ENCODE results near the gene OTOA. TPM values are rescaled to one million over a fixed set of nuclear protein-coding genes. Genes with fewer than 3 reads are reported as not detected.

The OTOA gene
- total and polyA plus RNA-seq, 2 of the 13 experiments (the other 11 are each of a cell fraction or from before 2014, with no cell fraction given) = 0.05 to 0.15 TPM

DNA sequence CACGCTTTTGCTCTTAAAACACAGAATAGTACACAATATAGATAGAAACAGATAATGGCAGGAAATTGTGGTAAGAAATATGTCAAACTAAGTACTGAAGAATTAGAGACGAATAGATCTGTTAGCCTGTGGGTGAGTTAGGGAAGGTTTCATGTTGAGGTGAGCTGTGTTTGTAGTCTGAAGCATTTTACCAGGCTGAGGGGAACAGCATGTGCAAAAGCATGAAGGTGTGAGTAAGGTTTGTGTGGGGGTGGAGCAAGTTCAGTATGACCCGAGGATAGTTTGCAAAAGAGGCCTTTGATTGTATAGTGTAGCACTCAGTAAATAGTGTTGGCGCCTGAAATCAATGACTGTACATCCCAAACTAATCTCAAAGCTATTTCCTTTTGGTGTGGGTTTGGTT, 25.2 kb upstream of the OTOA start (continued):
- TF ChIP-seq FOXJ3 (CRISPR knock-in tag; IDR thresholded peaks at IDR 0.05; ENCODE audit: borderline replicate concordance) (peak; percentile 63; the same call in 1 of the 2 replicates), CEBPB (IDR thresholded peaks at IDR 0.05; ENCODE audit: borderline replicate concordance, low read depth, low read length) (0 out of 2 replicates have a peak, but pooled peaks have one; percentile 35), TBX3 (IDR thresholded peaks at IDR 0.05; ENCODE audit: borderline replicate concordance) (peak; percentile 95), SCMH1 (CRISPR knock-in tag; IDR thresholded peaks at IDR 0.05; ENCODE audit: borderline replicate concordance) (no peak), HNF4G (IDR thresholded peaks at IDR 0.05; ENCODE audit: borderline replicate concordance, low read depth, low read length) (peak; percentile 60; the same call in 1 of the 2 replicates), HNF4G (CRISPR knock-in tag; IDR thresholded peaks at IDR 0.05; ENCODE audit: borderline replicate concordance, low read depth) (no peak), SOX6 (IDR thresholded peaks at IDR 0.05) (no peak), SOX6 (CRISPR knock-in tag; IDR thresholded peaks at IDR 0.05) (peak; percentile 72), NR2F1 (CRISPR knock-in tag; IDR thresholded peaks at IDR 0.05) (0 out of 4 replicates have a peak, but pooled peaks of 1 of the 2 experiments have one; percentile 47), RBM22 (optimal IDR thresholded peaks at IDR 0.05; ENCODE audit: low read length) (peak; percentile 66), ZNF205 (CRISPR knock-in tag; IDR thresholded peaks at IDR 0.05) (peak; percentile 95), BHLHE40 (IDR thresholded peaks at IDR 0.05; ENCODE audit: low read length) (peak; percentile 56; the same call in 1 of the 2 replicates), ETV6 (CRISPR knock-in tag; conservative IDR thresholded peaks at IDR 0.05) (no peak), FOXA1 (IDR thresholded peaks at IDR 0.05) (peak; percentile 53; the same call in 1 of the 2 replicates), FOXA1 (CRISPR knock-in tag; IDR thresholded peaks at IDR 0.05) (peak; percentile 90), NFIC (IDR thresholded peaks at IDR 0.05; ENCODE audit: low read length) (peak; percentile 75), ZFP41 (CRISPR knock-in tag; IDR thresholded peaks at IDR 0.05; ENCODE audit: borderline replicate concordance) (no peak), ZFX (CRISPR knock-in tag; IDR thresholded peaks at IDR 0.05; ENCODE audit: low read depth) (no peak), CREB1 (IDR thresholded peaks at IDR 0.05) (no peak), CREB1 (CRISPR knock-in tag; IDR thresholded peaks at IDR 0.05) (peak; percentile 72), ZNF557 (CRISPR knock-in tag; IDR thresholded peaks at IDR 0.05) (0 out of 2 replicates have a peak, but pooled peaks have one; percentile 72), RAD21 (CRISPR knock-in tag; IDR thresholded peaks at IDR 0.05) (peak; percentile 38; the same call in 1 of the 2 replicates), ZSCAN20 (CRISPR knock-in tag; IDR thresholded peaks at IDR 0.05; ENCODE audit: borderline replicate concordance) (no peak), PITX1 (CRISPR knock-in tag; IDR thresholded peaks at IDR 0.05) (peak; percentile 87), ZNF878 (CRISPR knock-in tag; IDR thresholded peaks at IDR 0.05) (peak; percentile 74; the same call in 1 of the 2 replicates), HHEX (CRISPR knock-in tag; IDR thresholded peaks at IDR 0.05) (peak; percentile 95)
- TF ChIP-seq, protein P1, sequence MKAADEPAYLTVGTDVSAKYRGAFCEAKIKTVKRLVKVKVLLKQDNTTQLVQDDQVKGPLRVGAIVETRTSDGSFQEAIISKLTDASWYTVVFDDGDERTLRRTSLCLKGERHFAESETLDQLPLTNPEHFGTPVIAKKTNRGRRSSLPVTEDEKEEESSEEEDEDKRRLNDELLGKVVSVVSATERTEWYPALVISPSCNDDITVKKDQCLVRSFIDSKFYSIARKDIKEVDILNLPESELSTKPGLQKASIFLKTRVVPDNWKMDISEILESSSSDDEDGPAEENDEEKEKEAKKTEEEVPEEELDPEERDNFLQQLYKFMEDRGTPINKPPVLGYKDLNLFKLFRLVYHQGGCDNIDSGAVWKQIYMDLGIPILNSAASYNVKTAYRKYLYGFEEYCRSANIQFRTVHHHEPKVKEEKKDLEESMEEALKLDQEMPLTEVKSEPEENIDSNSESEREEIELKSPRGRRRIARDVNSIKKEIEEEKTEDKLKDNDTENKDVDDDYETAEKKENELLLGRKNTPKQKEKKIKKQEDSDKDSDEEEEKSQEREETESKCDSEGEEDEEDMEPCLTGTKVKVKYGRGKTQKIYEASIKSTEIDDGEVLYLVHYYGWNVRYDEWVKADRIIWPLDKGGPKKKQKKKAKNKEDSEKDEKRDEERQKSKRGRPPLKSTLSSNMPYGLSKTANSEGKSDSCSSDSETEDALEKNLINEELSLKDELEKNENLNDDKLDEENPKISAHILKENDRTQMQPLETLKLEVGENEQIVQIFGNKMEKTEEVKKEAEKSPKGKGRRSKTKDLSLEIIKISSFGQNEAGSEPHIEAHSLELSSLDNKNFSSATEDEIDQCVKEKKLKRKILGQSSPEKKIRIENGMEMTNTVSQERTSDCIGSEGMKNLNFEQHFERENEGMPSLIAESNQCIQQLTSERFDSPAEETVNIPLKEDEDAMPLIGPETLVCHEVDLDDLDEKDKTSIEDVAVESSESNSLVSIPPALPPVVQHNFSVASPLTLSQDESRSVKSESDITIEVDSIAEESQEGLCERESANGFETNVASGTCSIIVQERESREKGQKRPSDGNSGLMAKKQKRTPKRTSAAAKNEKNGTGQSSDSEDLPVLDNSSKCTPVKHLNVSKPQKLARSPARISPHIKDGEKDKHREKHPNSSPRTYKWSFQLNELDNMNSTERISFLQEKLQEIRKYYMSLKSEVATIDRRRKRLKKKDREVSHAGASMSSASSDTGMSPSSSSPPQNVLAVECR (CRISPR knock-in tag; IDR thresholded peaks at IDR 0.05; ENCODE audit: borderline replicate concordance) = no peak; the same call in 1 of the 2 replicates
- TF ChIP-seq, protein P2, sequence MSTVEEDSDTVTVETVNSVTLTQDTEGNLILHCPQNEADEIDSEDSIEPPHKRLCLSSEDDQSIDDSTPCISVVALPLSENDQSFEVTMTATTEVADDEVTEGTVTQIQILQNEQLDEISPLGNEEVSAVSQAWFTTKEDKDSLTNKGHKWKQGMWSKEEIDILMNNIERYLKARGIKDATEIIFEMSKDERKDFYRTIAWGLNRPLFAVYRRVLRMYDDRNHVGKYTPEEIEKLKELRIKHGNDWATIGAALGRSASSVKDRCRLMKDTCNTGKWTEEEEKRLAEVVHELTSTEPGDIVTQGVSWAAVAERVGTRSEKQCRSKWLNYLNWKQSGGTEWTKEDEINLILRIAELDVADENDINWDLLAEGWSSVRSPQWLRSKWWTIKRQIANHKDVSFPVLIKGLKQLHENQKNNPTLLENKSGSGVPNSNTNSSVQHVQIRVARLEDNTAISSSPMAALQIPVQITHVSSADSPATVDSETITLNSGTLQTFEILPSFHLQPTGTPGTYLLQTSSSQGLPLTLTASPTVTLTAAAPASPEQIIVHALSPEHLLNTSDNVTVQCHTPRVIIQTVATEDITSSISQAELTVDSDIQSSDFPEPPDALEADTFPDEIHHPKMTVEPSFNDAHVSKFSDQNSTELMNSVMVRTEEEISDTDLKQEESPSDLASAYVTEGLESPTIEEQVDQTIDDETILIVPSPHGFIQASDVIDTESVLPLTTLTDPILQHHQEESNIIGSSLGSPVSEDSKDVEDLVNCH (CRISPR knock-in tag; IDR thresholded peaks at IDR 0.05) = no peak
